ENCODE data around the gene ARFGEF2.

- TF ChIP-seq POLR2A (IDR thresholded peaks at IDR 0.05) (no peak), CTCF (IDR thresholded peaks at IDR 0.05) (no peak), EP300 (IDR thresholded peaks at IDR 0.05) (no peak), POLR2AphosphoS5 (IDR thresholded peaks at IDR 0.05) (no peak)
These were observed 37.2 kb downstream of the ARFGEF2 start for GRCh38 chr20:48958743-48959142.

Measured in stomach (tissue), 4 donors.